Measurements from ENCODE around the gene HIVEP3.

- TF ChIP-seq REST (IDR thresholded peaks at IDR 0.05; ENCODE audit: low read depth, low read length), result no peak
- no peak for TF ChIP-seq CTCF (IDR thresholded peaks at IDR 0.05)
- no peak for TF ChIP-seq ZBTB33 (IDR thresholded peaks at IDR 0.05; ENCODE audit: borderline replicate concordance, low read depth)
- no peak for TF ChIP-seq YY1 (IDR thresholded peaks at IDR 0.05; ENCODE audit: low read depth)
- no peak for TF ChIP-seq FOXJ3 (CRISPR knock-in tag; IDR thresholded peaks at IDR 0.05)
Observed at GRCh38 chr1:41738475-41738874, 180.2 kb downstream of the HIVEP3 start.
